Glomerular visceral epithelial cell (primary cell): ENCODE measurements around the gene RFPL2.
"Not testable (repeated sequence)": the region's sequence is repeated elsewhere in the genome, so short reads cannot be mapped to it uniquely, and the experiment has no call there.

Source experiments
- DNase-seq: peaks from one replicate; pipeline ENCODE4 v3.0.0-alpha.2; 2016; ENCODE audit errors: extremely low spot score

RFPL2 gene

GRCh38 chr22:32205974-32206773 lies 1.3 kb upstream of the RFPL2 start:
- no peak for DNase-seq

- no peak for DNase-seq
Measured at GRCh38 chr22:32204040-32204855, 625 bp downstream of the RFPL2 start.

GRCh38 chr22:32203181-32204039 lies 1.5 kb downstream of the RFPL2 start:
- DNase-seq: no peak

GRCh38 chr22:32202539-32203180 lies 2.2 kb downstream of the RFPL2 start:
- DNase-seq: peak; percentile 68

DNA sequence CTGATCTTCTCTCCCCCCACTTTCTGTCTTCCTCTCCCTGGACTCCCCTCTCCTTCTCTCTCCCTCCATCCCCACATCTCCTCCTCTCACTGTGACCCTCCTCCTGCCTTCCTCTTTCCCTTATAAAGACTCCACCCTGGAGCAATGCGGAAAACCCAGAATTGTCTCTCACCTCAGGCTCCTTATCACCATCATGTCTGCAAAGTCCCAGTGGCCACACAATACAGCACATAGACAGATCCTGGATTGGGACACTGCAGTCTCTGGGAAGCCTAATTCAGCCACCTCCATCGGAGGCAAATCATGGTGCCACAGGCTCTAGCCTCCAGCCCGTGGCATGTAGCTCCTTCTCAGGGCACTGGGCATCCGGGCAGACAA lies 2.7 kb downstream of the RFPL2 start:
- no peak for DNase-seq

- no peak for DNase-seq
Measured at GRCh38 chr22:32200752-32201151, 4.1 kb downstream of the RFPL2 start.

GRCh38 chr22:32199961-32200360 lies 4.9 kb downstream of the RFPL2 start:
- DNase-seq: no peak

GRCh38 chr22:32199341-32199740 lies 5.5 kb downstream of the RFPL2 start:
- no peak for DNase-seq

GRCh38 chr22:32197553-32198226 lies 7.2 kb downstream of the RFPL2 start:
- not testable (repeated sequence) for DNase-seq

DNA sequence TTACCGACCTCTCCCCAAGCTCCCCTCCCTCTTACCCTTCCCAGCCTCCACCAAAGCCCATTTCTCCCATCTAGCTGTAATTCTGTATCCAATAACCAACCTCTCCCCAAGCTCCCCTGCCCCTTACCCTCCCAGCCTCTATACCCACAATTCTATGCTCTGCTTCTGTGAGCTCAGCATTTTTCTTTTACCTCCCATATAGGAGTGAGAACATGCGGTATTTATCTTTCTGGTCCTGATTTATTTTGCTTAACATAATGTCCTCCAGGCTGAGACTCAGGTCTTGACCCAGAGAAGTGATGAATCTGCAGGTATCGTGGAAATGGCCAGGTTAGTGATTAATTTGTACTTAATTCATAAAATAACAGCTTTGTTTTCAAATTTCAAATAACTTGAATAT lies 9.0 kb downstream of the RFPL2 start:
- DNase-seq: not testable (repeated sequence)

- not testable (repeated sequence) for DNase-seq
Measured at GRCh38 chr22:32193346-32193745, 11.5 kb downstream of the RFPL2 start.

DNA sequence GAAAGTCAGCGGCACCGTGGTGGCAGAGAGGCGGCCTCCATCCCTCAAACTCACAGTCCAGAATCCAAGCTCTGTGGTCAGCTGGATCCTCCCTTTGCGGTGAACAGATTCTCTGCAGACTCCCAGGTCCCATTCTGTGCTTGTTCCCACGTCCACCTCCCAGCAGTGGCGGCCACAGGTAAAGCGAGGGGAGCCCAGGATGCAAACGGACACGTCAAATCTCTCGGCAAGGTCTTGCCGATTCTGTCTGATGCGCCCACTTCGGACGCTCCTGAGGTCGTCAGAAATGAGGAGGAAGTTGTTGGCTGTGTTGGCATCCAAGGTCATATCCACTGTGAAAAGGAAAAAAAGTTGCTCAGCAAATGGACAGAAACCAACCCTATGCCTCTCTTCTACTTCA lies 13.9 kb downstream of the RFPL2 start:
- not testable (repeated sequence) for DNase-seq

GRCh38 chr22:32185821-32186220 lies 19.1 kb downstream of the RFPL2 start:
- DNase-seq: no peak

GRCh38 chr22:32183625-32184024 lies 21.2 kb downstream of the RFPL2 start:
- DNase-seq: no peak

DNA sequence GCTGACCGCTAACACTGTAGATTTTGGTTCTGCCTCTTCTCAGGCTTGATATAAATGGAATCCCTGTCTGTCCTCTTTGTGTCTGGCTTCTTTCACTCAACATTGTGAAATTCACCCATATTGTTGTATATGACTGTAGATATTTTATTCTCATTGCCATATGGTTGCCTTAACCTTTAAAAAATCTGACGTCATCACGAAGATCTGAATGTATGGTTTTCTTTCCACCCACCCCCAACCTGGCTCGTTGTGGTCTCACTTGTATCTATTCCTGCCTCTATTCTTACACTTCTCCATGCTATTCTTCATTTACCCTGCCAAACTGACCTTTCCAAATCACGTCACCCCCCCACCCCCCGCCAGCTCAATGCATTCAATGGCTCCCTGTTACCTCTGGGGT lies 23.8 kb downstream of the RFPL2 start:
- no peak for DNase-seq

DNA sequence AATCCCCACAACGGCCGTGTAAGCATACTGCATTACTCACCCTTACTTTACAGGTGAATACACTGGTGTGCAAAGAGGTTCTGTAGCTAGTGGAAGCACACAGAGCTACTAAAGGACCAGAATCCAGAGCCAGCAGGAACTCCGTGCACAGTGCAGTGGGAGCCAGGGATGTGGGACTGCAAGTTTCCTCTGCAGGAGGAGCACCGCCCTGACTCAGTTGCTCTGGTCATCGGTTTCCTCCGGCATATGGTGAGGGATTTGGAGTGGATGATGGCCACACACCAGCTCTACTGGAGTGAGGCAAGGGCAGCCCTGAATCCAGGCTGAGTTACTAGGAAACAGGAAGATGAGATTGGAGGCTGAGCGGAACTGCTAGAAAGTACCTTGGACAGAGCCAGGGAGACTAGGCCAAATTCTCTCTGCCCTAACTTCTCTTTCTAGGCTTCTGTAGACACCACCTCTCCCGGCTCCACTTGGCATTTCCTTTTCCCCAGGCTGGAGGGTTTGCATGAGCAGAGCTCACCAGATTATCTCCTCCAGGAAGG lies 27.6 kb downstream of the RFPL2 start:
- no peak for DNase-seq

- DNase-seq: no peak
Measured at GRCh38 chr22:32175683-32176644, 28.9 kb downstream of the RFPL2 start.

DNA sequence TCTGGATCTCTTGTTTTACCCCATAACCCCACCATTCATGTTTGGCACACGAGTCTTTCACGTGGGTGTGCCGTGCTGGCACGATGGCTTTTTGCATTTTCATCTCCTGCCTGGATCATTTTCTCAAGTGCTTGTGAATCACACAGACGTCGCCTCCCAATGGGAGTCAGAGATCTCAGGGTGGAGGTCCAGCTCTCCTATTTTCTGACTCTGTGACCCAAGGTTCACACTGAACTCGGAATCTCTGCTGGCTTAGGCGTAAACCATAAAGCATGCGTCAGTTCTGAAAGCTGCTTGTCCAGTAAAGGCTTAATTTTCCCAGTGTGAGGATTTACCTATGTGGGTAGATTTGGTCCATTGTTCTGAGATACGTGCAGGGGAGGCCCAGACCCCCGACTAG lies 29.8 kb downstream of the RFPL2 start:
- DNase-seq: no peak

- no peak for DNase-seq
Measured at GRCh38 chr22:32165681-32166080, 39.2 kb downstream of the RFPL2 start.
